ENCODE data around the gene EEF1B2. TPM values are rescaled to one million over a fixed set of nuclear protein-coding genes. Genes with fewer than 3 reads are reported as not detected.

Gene EEF1B2
- total and polyA plus RNA-seq, 2 of the 8 experiments (the other 6 are each of a cell fraction or from before 2014, with no cell fraction given) = 504 to 679 TPM

DNA sequence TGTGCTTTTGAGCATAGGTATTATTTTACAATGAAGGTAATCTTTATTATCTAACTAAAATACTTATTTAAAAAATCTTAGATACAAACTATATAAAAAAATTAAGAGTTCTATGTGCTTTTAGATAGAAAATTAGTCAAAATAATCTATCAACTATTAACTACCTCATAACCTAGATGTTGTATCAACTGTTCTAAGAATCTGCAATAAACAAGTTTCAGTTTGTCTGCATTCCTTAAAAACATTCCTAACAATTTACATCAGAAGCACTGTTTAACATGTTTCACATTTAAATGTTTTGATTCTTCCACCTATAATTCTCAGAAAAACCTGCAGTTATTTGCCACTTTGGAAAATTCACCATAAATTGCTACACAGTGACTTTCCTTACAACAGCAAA lies 33.8 kb upstream of the EEF1B2 start:
- Histone ChIP-seq H3K27me3 (replicated peaks in 1 of 4; ENCODE audit: control insufficient read depth in 3 of 4, extremely low read depth in 1 of 4, insufficient read depth in 3 of 4, low read length in 3 of 4) (no peaks in the 10 kb centered on the region), H2BK20ac (ENCODE audit: low read length) (no peak overlapping the region), H2BK5ac (ENCODE audit: low read depth, low read length) (no peak overlapping the region), H2BK15ac (ENCODE audit: low read length) (no peak overlapping the region), H3K36me3 (ENCODE audit: control insufficient read depth in 2 of 4, insufficient read depth in 4 of 4, low read length in 3 of 4) (peaks cover 11 to 86% (median 55%) of the 10 kb centered on the region in 4 experiments), H3K23me2 (ENCODE audit: low read depth, low read length) (no peaks in the 10 kb centered on the region), H2AFZ (ENCODE audit: low read length) (no peak overlapping the region), H3K27ac (ENCODE audit: low read depth, low read length) (no peak overlapping the region), H3K4ac (replicated peaks; ENCODE audit: insufficient read length, low read depth, low read length) (no peak overlapping the region), H4K8ac (ENCODE audit: extremely low read depth, insufficient read depth, low read length) (no peak overlapping the region), H3K18ac (ENCODE audit: extremely low read depth, low read length) (no peak overlapping the region), H2BK12ac (ENCODE audit: low read depth, low read length) (no peak overlapping the region), H3K4me1 (replicated peaks in 1 of 4; ENCODE audit: control insufficient read depth in 3 of 4, insufficient read depth in 4 of 4, low read length in 3 of 4) (no peaks in the 10 kb centered on the region), H3K14ac (ENCODE audit: insufficient read length) (no peak overlapping the region), H3K56ac (replicated peaks; ENCODE audit: insufficient read length, low read depth, low read length) (no peak overlapping the region), H2AK5ac (ENCODE audit: low read depth, low read length) (no peak overlapping the region), H3K79me2 (ENCODE audit: control insufficient read depth in 1 of 2, insufficient read depth in 2 of 2, low read length in 2 of 2) (no peaks in the 10 kb centered on the region), H3K79me1 (ENCODE audit: low read depth, low read length) (no peaks in the 10 kb centered on the region), H3K23ac (ENCODE audit: insufficient read length) (no peak overlapping the region), H4K5ac (ENCODE audit: insufficient read length, low read depth, low read length) (no peak overlapping the region), H3K4me2 (ENCODE audit: insufficient read depth in 1 of 2, low read depth in 2 of 2, low read length in 2 of 2) (no peak overlapping the region), H3K9me3 (ENCODE audit: insufficient read depth in 2 of 2, low read depth in 1 of 2, low read length in 1 of 2) (peaks cover 0 to 4% of the 10 kb centered on the region in 2 experiments; a peak in 1 of 4 replicates), H3K9ac (replicated peaks in 1 of 4; ENCODE audit: extremely low read depth in 1 of 4, low read depth in 3 of 4, low read length in 3 of 4) (no peak overlapping the region), H4K91ac (replicated peaks; ENCODE audit: insufficient read length, low read length) (no peak overlapping the region), H4K20me1 (replicated peaks in 1 of 2; ENCODE audit: control insufficient read depth in 1 of 2, insufficient read depth in 2 of 2, low read length in 2 of 2) (no peaks in the 10 kb centered on the region), H3K4me3 (ENCODE audit: extremely low read depth in 1 of 4, insufficient read depth in 2 of 4, low read depth in 3 of 4, low read length in 4 of 4) (no peak overlapping the region), H2BK120ac (replicated peaks; ENCODE audit: low read depth, low read length) (no peak overlapping the region)
- DNase-seq (ENCODE audit: low read depth in 1 of 2, low spot score in 2 of 2) (no peak), FAIRE-seq (no peak)
- POLR2A ChIA-PET (ENCODE audit: partially characterized antibody) = interaction anchor here (0.6 to 0.7 kb wide), 2 partner anchors 11 to 40 kb away, joined by 3 read pairs; partner anchors contain the start of gene INO80D
- CTCF ChIA-PET (ENCODE audit: partially characterized antibody) = interaction anchor here (0.9 to 1.6 kb wide), 5 partner anchors 15 to 125 kb away, joined by 3 to 4 read pairs (median 4); no protein-coding TSS in a partner anchor
- TF ChIP-seq SIX5 (IDR thresholded peaks at IDR 0.05; ENCODE audit: low read depth, low read length) (no peak), NRF1 (IDR thresholded peaks at IDR 0.05; ENCODE audit: low read depth, low read length) (no peak), TCF12 (IDR thresholded peaks at IDR 0.05; ENCODE audit: low read depth, low read length) (no peak), CTBP2 (IDR thresholded peaks at IDR 0.05; ENCODE audit: borderline replicate concordance, insufficient read depth, insufficient read length, low read length) (no peak), KDM5A (IDR thresholded peaks at IDR 0.05; ENCODE audit: low read length) (no peak)

Measured in H1 (cell line).